HEK293 (cell line): ENCODE data around the gene PPM1F.

Source experiments
- CTCF ChIA-PET: fragments of 350-600 bp; formaldehyde crosslinking; extraction: SDS; loops from one replicate; lab custom pipeline; 2021; ENCODE audit warnings: antibody characterized with exemption; lab: Yijun Ruan, JAX
- POLR2A ChIA-PET: fragments of 300-600 bp; formaldehyde crosslinking; extraction: SDS; loops from one replicate; lab custom pipeline; 2020; ENCODE audit warnings: antibody characterized with exemption, inconsistent platforms; lab: Yijun Ruan, JAX
- H3K27ac ChIP-seq: fragments of 200-500 bp; sonication (Bioruptor generic); 2 replicates; pipeline ENCODE4 v1.5.1; 2014; ENCODE audit warnings: low read depth, low read length, control low read depth, inconsistent platforms; ENCODE audit errors: extremely low read depth
- H3K36me3 ChIP-seq, 2 experiments: fragments of 200-500 bp in 1 of 2; sonication (Bioruptor generic) in 1 of 2; 1 replicate in 1 of 2; 2 replicates in 1 of 2; pipeline ENCODE4 v1.5.1; 2014 to 2017; ENCODE audit warnings: inconsistent platforms in 2 of 2, low read length in 2 of 2; ENCODE audit not compliant: control insufficient read depth in 2 of 2, insufficient read depth in 1 of 2
- H3K4me1 ChIP-seq: fragments of 200-500 bp; sonication (Bioruptor generic); 2 replicates; pipeline ENCODE4 v1.5.1; 2014; ENCODE audit warnings: mild to moderate bottlenecking, low read length, inconsistent platforms; ENCODE audit not compliant: control insufficient read depth, insufficient read depth
- H3K4me3 ChIP-seq: 2 replicates; pipeline ENCODE4 v1.5.1; 2011; ENCODE audit warnings: low read depth, mild to moderate bottlenecking, control low read depth, low read length, moderate library complexity
- H3K9me3 ChIP-seq: fragments of 200-500 bp; sonication (Bioruptor generic); 2 replicates; pipeline ENCODE4 v1.5.1; 2014; ENCODE audit warnings: low read depth, low read length, inconsistent platforms; ENCODE audit not compliant: control insufficient read depth, insufficient read depth
- EGR2 ChIP-seq: fragments of 450-650 bp; formaldehyde crosslinking; IDR thresholded peaks from 2 replicates; pipeline ENCODE4 v1.5.1; 2016; ENCODE audit warnings: low read depth, missing biosample characterization, missing genetic modification characterization
- GLIS2 ChIP-seq: fragments of 450-650 bp; formaldehyde crosslinking; IDR thresholded peaks from 2 replicates; pipeline ENCODE4 v1.5.1; 2016; ENCODE audit warnings: missing biosample characterization, missing genetic modification characterization
- INSM2 ChIP-seq: fragments of 450-650 bp; formaldehyde crosslinking; IDR thresholded peaks from 2 replicates; pipeline ENCODE4 v1.5.1; 2016; ENCODE audit warnings: missing biosample characterization, missing genetic modification characterization
- ZFHX2 ChIP-seq: fragments of 450-650 bp; formaldehyde crosslinking; conservative IDR thresholded peaks from 2 replicates; pipeline ENCODE4 v1.5.1; 2016; ENCODE audit warnings: missing biosample characterization, missing genetic modification characterization
- ZNF248 ChIP-seq: fragments of 450-650 bp; formaldehyde crosslinking; IDR thresholded peaks from 2 replicates; pipeline ENCODE4 v1.5.1; 2017; ENCODE audit warnings: missing biosample characterization, missing genetic modification characterization
- ZNF266 ChIP-seq: fragments of 450-650 bp; formaldehyde crosslinking; IDR thresholded peaks from 2 replicates; pipeline ENCODE4 v1.5.1; 2016; ENCODE audit warnings: missing biosample characterization, missing genetic modification characterization, low read depth
- ZNF518A ChIP-seq: fragments of 450-650 bp; formaldehyde crosslinking; conservative IDR thresholded peaks from 2 replicates; pipeline ENCODE4 v1.5.1; 2016; ENCODE audit warnings: low read depth, missing biosample characterization, missing genetic modification characterization
- ZNF596 ChIP-seq: fragments of 450-650 bp; IDR thresholded peaks from 2 replicates; pipeline ENCODE4 v1.5.0; 2018; ENCODE audit warnings: missing biosample characterization, mild to moderate bottlenecking, missing genetic modification characterization, moderate library complexity
- ZNF639 ChIP-seq: fragments of 450-650 bp; formaldehyde crosslinking; IDR thresholded peaks from 2 replicates; pipeline ENCODE4 v1.5.1; 2016; ENCODE audit warnings: missing biosample characterization, missing genetic modification characterization
- ZNF645 ChIP-seq: fragments of 450-650 bp; formaldehyde crosslinking; IDR thresholded peaks from 2 replicates; pipeline ENCODE4; 2016; ENCODE audit warnings: missing biosample characterization, missing genetic modification characterization
- ZNF654 ChIP-seq: fragments of 450-650 bp; formaldehyde crosslinking; IDR thresholded peaks from 2 replicates; pipeline ENCODE4 v1.5.1; 2016; ENCODE audit warnings: low read depth, missing biosample characterization, missing genetic modification characterization
- ZSCAN18 ChIP-seq: fragments of 450-650 bp; formaldehyde crosslinking; IDR thresholded peaks from 2 replicates; pipeline ENCODE4 v1.5.1; 2016; ENCODE audit warnings: missing biosample characterization, missing genetic modification characterization
- TF ChIP-seq, protein P1 (sequence below): fragments of 450-650 bp; IDR thresholded peaks from 2 replicates; pipeline ENCODE4 v1.5.1; 2018; ENCODE audit warnings: missing biosample characterization, missing genetic modification characterization
- TF ChIP-seq, protein P2 (sequence below): fragments of 450-650 bp; formaldehyde crosslinking; IDR thresholded peaks from 2 replicates; pipeline ENCODE4 v1.5.1; 2016; ENCODE audit warnings: missing biosample characterization, missing genetic modification characterization

The PPM1F gene

GRCh38 chr22:21948390-21948789, 4.3 kb downstream of the PPM1F start (continued):
- TF ChIP-seq ZNF518A (tag by site-specific recombination) (no peak), ZNF654 (tag by site-specific recombination) (no peak), ZNF645 (tag by site-specific recombination) (no peak), ZNF639 (tag by site-specific recombination) (no peak), ZFHX2 (peak; percentile 37; the same call in 1 of the 2 replicates), GLIS2 (tag by site-specific recombination) (peak; percentile 42; the same call in 1 of the 2 replicates), ZNF596 (tag by site-specific recombination) (no peak), ZNF248 (tag by site-specific recombination) (no peak)
- TF ChIP-seq, protein P1, sequence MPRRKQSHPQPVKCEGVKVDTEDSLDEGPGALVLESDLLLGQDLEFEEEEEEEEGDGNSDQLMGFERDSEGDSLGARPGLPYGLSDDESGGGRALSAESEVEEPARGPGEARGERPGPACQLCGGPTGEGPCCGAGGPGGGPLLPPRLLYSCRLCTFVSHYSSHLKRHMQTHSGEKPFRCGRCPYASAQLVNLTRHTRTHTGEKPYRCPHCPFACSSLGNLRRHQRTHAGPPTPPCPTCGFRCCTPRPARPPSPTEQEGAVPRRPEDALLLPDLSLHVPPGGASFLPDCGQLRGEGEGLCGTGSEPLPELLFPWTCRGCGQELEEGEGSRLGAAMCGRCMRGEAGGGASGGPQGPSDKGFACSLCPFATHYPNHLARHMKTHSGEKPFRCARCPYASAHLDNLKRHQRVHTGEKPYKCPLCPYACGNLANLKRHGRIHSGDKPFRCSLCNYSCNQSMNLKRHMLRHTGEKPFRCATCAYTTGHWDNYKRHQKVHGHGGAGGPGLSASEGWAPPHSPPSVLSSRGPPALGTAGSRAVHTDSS (tag by site-specific recombination): no peak
- TF ChIP-seq, all 188 proteins: peak for 2

DNA sequence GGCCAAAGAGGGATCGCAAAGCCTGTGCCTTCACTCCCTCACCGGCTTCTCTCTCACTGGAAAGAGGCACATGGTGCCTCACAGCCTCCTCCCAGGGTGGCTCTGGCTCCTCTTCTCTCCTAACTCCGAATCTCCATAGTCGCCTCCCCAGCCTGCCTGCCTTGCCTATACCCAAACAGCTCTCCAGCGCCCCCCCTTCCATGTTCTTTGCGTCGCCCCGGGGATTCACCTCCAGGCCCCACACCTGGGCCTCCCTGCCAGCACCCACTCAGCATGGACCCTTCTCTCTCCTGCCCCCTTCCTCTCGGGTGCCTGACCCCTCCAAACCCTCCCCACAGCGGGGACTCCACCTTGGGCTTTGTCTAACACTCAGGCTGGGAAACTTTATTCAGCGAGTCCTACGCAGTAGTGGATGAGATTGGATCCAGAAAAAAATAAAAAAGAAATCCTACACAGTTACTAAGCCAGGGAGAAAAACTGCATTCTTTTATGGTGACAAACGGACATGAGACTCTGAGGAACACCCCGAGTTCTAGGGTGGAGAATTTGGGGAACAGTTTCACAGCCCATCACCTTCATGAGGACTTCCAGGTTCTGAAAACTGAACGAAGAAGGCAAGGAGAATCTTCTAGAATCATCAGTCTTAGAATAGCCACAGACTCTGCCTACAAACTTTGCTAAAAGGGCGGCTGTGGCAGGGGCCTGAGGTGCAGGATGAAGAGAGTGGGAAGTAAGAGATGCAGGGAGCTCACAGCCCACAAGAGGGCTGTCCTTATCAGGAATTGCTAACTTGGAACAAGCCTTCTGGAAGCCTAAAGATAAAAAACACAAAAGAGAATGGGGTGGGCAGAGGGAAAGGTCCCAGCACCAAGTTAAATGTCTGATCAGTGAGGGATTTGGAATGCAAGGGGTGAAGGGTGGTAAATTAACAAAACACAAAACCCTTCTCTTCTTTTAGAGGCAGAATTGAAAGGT, 5.3 kb downstream of the PPM1F start:
- peaks cover 0 to 41% of the 10 kb centered on the region in 2 experiments; a peak in 1 of 3 replicates for H3K36me3 ChIP-seq
- H3K4me1 ChIP-seq: no peaks in the 10 kb centered on the region
- no peak overlapping the region for H3K27ac ChIP-seq
- CTCF ChIA-PET: interaction anchor here (0.6 to 8.2 kb wide), 4 partner anchors 8 to 345 kb away, joined by 3 to 120 read pairs (median 4); no protein-coding TSS in a partner anchor
- no peaks in the 10 kb centered on the region for H3K9me3 ChIP-seq
- H3K4me3 ChIP-seq: no peak overlapping the region
- POLR2A ChIA-PET: interaction anchor here (0.6 kb wide), 2 partner anchors 226 to 711 kb away, joined by 4 to 5 read pairs; no protein-coding TSS in a partner anchor
- TF ChIP-seq INSM2 (tag by site-specific recombination): no peak
- peak; percentile 50; the same call in 1 of the 2 replicates for TF ChIP-seq EGR2
- TF ChIP-seq ZNF654 (tag by site-specific recombination): peak; percentile 27
- TF ChIP-seq, protein P2, sequence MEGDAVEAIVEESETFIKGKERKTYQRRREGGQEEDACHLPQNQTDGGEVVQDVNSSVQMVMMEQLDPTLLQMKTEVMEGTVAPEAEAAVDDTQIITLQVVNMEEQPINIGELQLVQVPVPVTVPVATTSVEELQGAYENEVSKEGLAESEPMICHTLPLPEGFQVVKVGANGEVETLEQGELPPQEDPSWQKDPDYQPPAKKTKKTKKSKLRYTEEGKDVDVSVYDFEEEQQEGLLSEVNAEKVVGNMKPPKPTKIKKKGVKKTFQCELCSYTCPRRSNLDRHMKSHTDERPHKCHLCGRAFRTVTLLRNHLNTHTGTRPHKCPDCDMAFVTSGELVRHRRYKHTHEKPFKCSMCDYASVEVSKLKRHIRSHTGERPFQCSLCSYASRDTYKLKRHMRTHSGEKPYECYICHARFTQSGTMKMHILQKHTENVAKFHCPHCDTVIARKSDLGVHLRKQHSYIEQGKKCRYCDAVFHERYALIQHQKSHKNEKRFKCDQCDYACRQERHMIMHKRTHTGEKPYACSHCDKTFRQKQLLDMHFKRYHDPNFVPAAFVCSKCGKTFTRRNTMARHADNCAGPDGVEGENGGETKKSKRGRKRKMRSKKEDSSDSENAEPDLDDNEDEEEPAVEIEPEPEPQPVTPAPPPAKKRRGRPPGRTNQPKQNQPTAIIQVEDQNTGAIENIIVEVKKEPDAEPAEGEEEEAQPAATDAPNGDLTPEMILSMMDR (tag by site-specific recombination): 0 out of 2 replicates have a peak, but pooled peaks have one; percentile 12
- TF ChIP-seq ZFHX2: peak; percentile 25; the same call in 1 of the 2 replicates
- TF ChIP-seq ZNF266 (tag by site-specific recombination): no peak
- TF ChIP-seq ZSCAN18 (tag by site-specific recombination): no peak
